Measurements from ENCODE around the gene PDE5A. TPM values are rescaled to one million over a fixed set of nuclear protein-coding genes. Genes with fewer than 3 reads are reported as not detected.

The PDE5A gene
- polyA plus RNA-seq, 1 donor (not counting 4 experiments of a cell fraction or from before 2014, with no cell fraction given) = 3.6 TPM

- Histone ChIP-seq H3K4me2 (ENCODE audit: control insufficient read depth, extremely low read depth, insufficient read depth, low read depth, low read length) (no peak overlapping the region), H3K27ac (ENCODE audit: control insufficient read depth, insufficient read depth, low read length) (no peak overlapping the region), H3K79me2 (ENCODE audit: control insufficient read depth, insufficient read depth, low read length) (no peaks in the 10 kb centered on the region), H3K4me3 (ENCODE audit: control insufficient read depth in 2 of 3, extremely low read depth in 1 of 3, insufficient read depth in 2 of 3, low read depth in 1 of 3, low read length in 3 of 3) (no peak overlapping the region), H3K36me3 (ENCODE audit: control insufficient read depth in 2 of 2, extremely low read depth in 1 of 2, insufficient read depth in 2 of 2, low read length in 2 of 2) (no peaks in the 10 kb centered on the region), H3K4me1 (ENCODE audit: control insufficient read depth, extremely low read depth, insufficient read depth, low read length) (no peaks in the 10 kb centered on the region), H3K27me3 (ENCODE audit: control insufficient read depth, extremely low read depth, insufficient read depth, low read length) (no peaks in the 10 kb centered on the region), H3K9me1 (ENCODE audit: control insufficient read depth, extremely low read depth, insufficient read depth, low read length) (no peaks in the 10 kb centered on the region), H2AFZ (ENCODE audit: control insufficient read depth, low read length) (no peak overlapping the region), H3K9me3 (ENCODE audit: control insufficient read depth, low read depth, low read length) (no peaks in the 10 kb centered on the region), H4K20me1 (ENCODE audit: control insufficient read depth, extremely low read depth, insufficient read depth, low read length) (no peaks in the 10 kb centered on the region), H3K9ac (ENCODE audit: control insufficient read depth, extremely low read depth, insufficient read depth, low read length) (no peak overlapping the region)
- TF ChIP-seq EZH2 (IDR thresholded peaks at IDR 0.05; ENCODE audit: low read length) = no peak
- TF ChIP-seq, protein P1, sequence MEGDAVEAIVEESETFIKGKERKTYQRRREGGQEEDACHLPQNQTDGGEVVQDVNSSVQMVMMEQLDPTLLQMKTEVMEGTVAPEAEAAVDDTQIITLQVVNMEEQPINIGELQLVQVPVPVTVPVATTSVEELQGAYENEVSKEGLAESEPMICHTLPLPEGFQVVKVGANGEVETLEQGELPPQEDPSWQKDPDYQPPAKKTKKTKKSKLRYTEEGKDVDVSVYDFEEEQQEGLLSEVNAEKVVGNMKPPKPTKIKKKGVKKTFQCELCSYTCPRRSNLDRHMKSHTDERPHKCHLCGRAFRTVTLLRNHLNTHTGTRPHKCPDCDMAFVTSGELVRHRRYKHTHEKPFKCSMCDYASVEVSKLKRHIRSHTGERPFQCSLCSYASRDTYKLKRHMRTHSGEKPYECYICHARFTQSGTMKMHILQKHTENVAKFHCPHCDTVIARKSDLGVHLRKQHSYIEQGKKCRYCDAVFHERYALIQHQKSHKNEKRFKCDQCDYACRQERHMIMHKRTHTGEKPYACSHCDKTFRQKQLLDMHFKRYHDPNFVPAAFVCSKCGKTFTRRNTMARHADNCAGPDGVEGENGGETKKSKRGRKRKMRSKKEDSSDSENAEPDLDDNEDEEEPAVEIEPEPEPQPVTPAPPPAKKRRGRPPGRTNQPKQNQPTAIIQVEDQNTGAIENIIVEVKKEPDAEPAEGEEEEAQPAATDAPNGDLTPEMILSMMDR (optimal IDR thresholded peaks at IDR 0.05 in 1 of 3, IDR thresholded peaks at IDR 0.05 in 1 of 3, conservative IDR thresholded peaks at IDR 0.05 in 1 of 3; ENCODE audit: extremely low read depth in 1 of 3, insufficient read depth in 2 of 3, low read length in 3 of 3) = no peak
- DNase-seq (ENCODE audit: low read depth, low spot score) (no peak), FAIRE-seq (no peak)
- dilution Hi-C loops (cut with MboI; ENCODE audit: extremely low pct_ligation_motif_present, low sequenced_read_pairs) = no loop called here
Observed at GRCh38 chr4:119659576-119659975, 31.0 kb upstream of the PDE5A start.

- dilution Hi-C loops (cut with MboI; ENCODE audit: extremely low pct_ligation_motif_present, low sequenced_read_pairs) = no loop called here
- Histone ChIP-seq H3K36me3 (ENCODE audit: control insufficient read depth in 2 of 2, extremely low read depth in 1 of 2, insufficient read depth in 2 of 2, low read length in 2 of 2) (no peaks in the 10 kb centered on the region), H3K27ac (ENCODE audit: control insufficient read depth, insufficient read depth, low read length) (no peak overlapping the region)
Observed at GRCh38 chr4:119657111-119657611, 28.6 kb upstream of the PDE5A start.

More at GRCh38 chr4:119657111-119657611, 28.6 kb upstream of the PDE5A start:
- Histone ChIP-seq H3K4me3 (ENCODE audit: control insufficient read depth in 2 of 3, extremely low read depth in 1 of 3, insufficient read depth in 2 of 3, low read depth in 1 of 3, low read length in 3 of 3) (no peak overlapping the region), H3K79me2 (ENCODE audit: control insufficient read depth, insufficient read depth, low read length) (no peaks in the 10 kb centered on the region), H3K4me2 (ENCODE audit: control insufficient read depth, extremely low read depth, insufficient read depth, low read depth, low read length) (no peak overlapping the region), H3K27me3 (ENCODE audit: control insufficient read depth, extremely low read depth, insufficient read depth, low read length) (no peaks in the 10 kb centered on the region), H3K4me1 (ENCODE audit: control insufficient read depth, extremely low read depth, insufficient read depth, low read length) (no peaks in the 10 kb centered on the region), H2AFZ (ENCODE audit: control insufficient read depth, low read length) (no peak overlapping the region), H3K9ac (ENCODE audit: control insufficient read depth, extremely low read depth, insufficient read depth, low read length) (no peak overlapping the region), H3K9me1 (ENCODE audit: control insufficient read depth, extremely low read depth, insufficient read depth, low read length) (no peaks in the 10 kb centered on the region), H3K9me3 (ENCODE audit: control insufficient read depth, low read depth, low read length) (no peaks in the 10 kb centered on the region), H4K20me1 (ENCODE audit: control insufficient read depth, extremely low read depth, insufficient read depth, low read length) (no peaks in the 10 kb centered on the region)
- TF ChIP-seq, protein P1 (optimal IDR thresholded peaks at IDR 0.05 in 1 of 3, IDR thresholded peaks at IDR 0.05 in 1 of 3, conservative IDR thresholded peaks at IDR 0.05 in 1 of 3; ENCODE audit: extremely low read depth in 1 of 3, insufficient read depth in 2 of 3, low read length in 3 of 3) = no peak
- DNase-seq (ENCODE audit: low read depth, low spot score) = peak; percentile 1
- FAIRE-seq = peak; percentile 69

Measured in keratinocyte (primary cell).